ENCODE results near the gene MAP7. TPM values are rescaled to one million over a fixed set of nuclear protein-coding genes. Genes with fewer than 3 reads are reported as not detected.

The MAP7 gene
- total and polyA plus RNA-seq, 10 donors = 0.67 to 4.9 (median 3.0) TPM

GRCh38 chr6:136464148-136464547 is 86.1 kb downstream of the MAP7 start:
- WGBS, 5 donors = 45 to 71% (median 58%) methylated on average over 2 of the region's 2 CpGs
- no peak overlapping the region for H3K27ac ChIP-seq
- H3K4me3 ChIP-seq = no peak overlapping the region
- DNase-seq = no peak
- no peaks in the 10 kb centered on the region for H3K9me3 ChIP-seq
- H3K4me1 ChIP-seq = peaks cover 0 to under 1% (median 0%) of the 10 kb centered on the region in 6 donors
- H3K27me3 ChIP-seq (replicated peaks in 1 of 7) = no peaks in the 10 kb centered on the region
- H3K36me3 ChIP-seq = no peaks in the 10 kb centered on the region
- TF ChIP-seq POLR2A (IDR thresholded peaks at IDR 0.05) (no peak), CTCF (IDR thresholded peaks at IDR 0.05 in 8 of 11, conservative IDR thresholded peaks at IDR 0.05 in 3 of 11) (no peak), POLR2AphosphoS5 (IDR thresholded peaks at IDR 0.05) (no peak)
- intact Hi-C loops (cut with DNase I; ENCODE audit: low total_unique reads) = no loop called here

DNA sequence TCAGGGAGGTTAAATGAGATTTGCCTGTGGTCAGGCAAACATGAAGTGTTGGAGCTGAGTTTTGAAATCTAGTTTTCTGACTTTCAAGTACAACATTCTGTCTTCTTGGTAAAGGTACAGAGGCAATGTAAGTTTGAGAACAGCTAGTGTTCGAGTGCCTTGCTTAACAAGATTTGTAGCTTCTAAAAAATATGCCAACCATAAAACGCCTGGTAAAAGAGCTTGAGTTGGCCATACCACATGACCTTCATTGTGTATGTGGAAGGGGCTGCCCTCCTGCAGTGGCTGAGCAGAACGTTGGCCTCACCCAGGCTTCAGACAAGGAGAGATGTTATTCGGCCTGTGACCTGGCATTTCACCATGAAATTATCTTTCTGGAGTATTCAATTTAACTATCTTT is 86.5 kb downstream of the MAP7 start:
- no peak for DNase-seq
- WGBS, 5 donors = 45 to 58% (median 52%) methylated on average over 4 of the region's 4 CpGs
- no peak overlapping the region for H3K4me3 ChIP-seq
- no peak overlapping the region for H3K27ac ChIP-seq
- no peaks in the 10 kb centered on the region for H3K9me3 ChIP-seq
- no peaks in the 10 kb centered on the region for H3K27me3 ChIP-seq (replicated peaks in 1 of 7)
- no peaks in the 10 kb centered on the region for H3K4me1 ChIP-seq
- no peaks in the 10 kb centered on the region for H3K36me3 ChIP-seq
- intact Hi-C loops (cut with DNase I; ENCODE audit: low total_unique reads) = no loop called here
- no peak for TF ChIP-seq CTCF (IDR thresholded peaks at IDR 0.05 in 8 of 11, conservative IDR thresholded peaks at IDR 0.05 in 3 of 11)
- no peak for TF ChIP-seq POLR2AphosphoS5 (IDR thresholded peaks at IDR 0.05)
- no peak for TF ChIP-seq POLR2A (IDR thresholded peaks at IDR 0.05)

GRCh38 chr6:136446579-136447187 is 103.5 kb downstream of the MAP7 start:
- Histone ChIP-seq H3K4me3 (no peak overlapping the region), H3K27me3 (replicated peaks in 1 of 7) (no peaks in the 10 kb centered on the region), H3K9me3 (peaks cover 0 to 13% (median 9%) of the 10 kb centered on the region in 8 donors), H3K36me3 (no peaks in the 10 kb centered on the region), H3K4me1 (no peaks in the 10 kb centered on the region), H3K27ac (no peak overlapping the region)
- DNase-seq = no peak
- no peak for TF ChIP-seq POLR2A (IDR thresholded peaks at IDR 0.05)
- TF ChIP-seq POLR2AphosphoS5 (IDR thresholded peaks at IDR 0.05) = no peak
- TF ChIP-seq CTCF (IDR thresholded peaks at IDR 0.05 in 8 of 11, conservative IDR thresholded peaks at IDR 0.05 in 3 of 11) = no peak
- intact Hi-C loops (cut with DNase I; ENCODE audit: low total_unique reads) = no loop called here
- 71 to 91% (median 86%) methylated on average over 2 of the region's 2 CpGs for WGBS, 5 donors

- H3K27me3 ChIP-seq (replicated peaks in 1 of 7) = no peaks in the 10 kb centered on the region
- intact Hi-C loops (cut with DNase I; ENCODE audit: low total_unique reads) = no loop called here
- no peak for DNase-seq
- H3K4me1 ChIP-seq = no peaks in the 10 kb centered on the region
- no peaks in the 10 kb centered on the region for H3K36me3 ChIP-seq
- TF ChIP-seq CTCF (IDR thresholded peaks at IDR 0.05 in 8 of 11, conservative IDR thresholded peaks at IDR 0.05 in 3 of 11) (no peak), POLR2AphosphoS5 (IDR thresholded peaks at IDR 0.05) (no peak), POLR2A (IDR thresholded peaks at IDR 0.05) (no peak)
- H3K9me3 ChIP-seq = peaks cover 0 to 7% (median 3%) of the 10 kb centered on the region in 8 donors
- 95 to 100% (median 96%) methylated on average over 2 of the region's 2 CpGs for WGBS, 5 donors
- no peak overlapping the region for H3K27ac ChIP-seq
- H3K4me3 ChIP-seq = no peak overlapping the region
Observed at GRCh38 chr6:136446145-136446544, 104.1 kb downstream of the MAP7 start.
